ENCODE data around the gene TTC33. TPM values are rescaled to one million over a fixed set of nuclear protein-coding genes. Genes with fewer than 3 reads are reported as not detected.

Gene TTC33
- total RNA-seq, 1 donor from 2014 or later: 14.8 TPM

DNA sequence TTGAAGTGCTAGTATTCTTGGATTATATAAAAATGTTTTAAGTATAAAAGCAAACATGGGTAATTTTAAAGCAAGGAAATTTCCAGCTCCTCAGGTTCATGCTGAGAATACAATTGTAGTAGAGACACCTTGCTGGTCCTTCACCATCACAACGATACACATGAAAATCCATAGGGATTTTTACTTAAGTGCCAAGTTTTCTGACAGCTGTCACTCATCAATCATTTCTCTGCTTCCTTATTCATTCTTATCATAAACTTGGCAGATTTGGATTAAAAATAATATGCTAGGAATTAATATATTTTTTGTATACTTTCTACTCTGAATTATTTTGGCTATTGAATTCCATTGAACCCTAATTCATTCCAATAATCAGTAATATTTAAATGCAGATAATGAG is 244.0 kb downstream of the TTC33 start:
- intact Hi-C loops (cut with micrococcal nuclease): no loop called here
- no peak for ATAC-seq

DNA sequence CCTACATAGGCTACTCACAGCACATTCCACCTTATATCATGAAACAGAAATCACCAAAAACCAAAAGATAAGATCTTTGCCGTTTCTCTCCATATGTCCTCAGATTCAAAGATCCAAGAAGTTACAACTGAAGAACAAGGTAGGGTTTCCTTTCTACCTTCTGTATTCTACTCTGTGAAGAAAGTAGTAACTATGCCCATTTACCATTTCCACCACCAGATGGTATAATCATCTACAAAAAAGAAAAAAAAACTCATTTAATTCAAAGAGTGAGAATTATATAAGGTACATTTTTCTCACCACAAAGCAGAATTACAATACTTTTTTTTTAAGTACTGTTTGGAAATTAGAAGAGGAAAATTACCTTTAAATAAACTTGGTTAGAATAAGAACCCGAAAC is 248.7 kb downstream of the TTC33 start:
- no peak for DNase-seq
- intact Hi-C loops (cut with micrococcal nuclease): no loop called here
- no peak for ATAC-seq

More for the DNA sequence above, 244.0 kb downstream of the TTC33 start:
- DNase-seq: no peak

DNA sequence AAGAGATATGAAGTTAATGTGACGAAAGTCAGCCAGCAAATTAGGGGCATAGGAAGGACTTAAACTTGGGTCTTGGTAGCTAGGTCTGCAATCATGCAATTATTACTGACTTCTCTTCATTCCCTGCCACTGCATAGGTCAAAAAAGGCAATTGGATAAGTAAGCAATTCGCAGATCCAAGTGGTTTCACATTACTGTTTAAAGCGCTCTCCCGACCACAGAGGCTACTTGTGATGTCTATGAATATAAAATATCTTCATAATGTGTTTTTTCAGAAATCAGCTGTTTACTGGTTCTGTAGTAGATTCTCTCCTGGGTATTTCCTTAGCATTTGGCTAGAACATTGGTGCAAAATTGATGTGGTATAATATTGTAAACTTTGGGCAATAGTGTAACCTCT is 250.7 kb downstream of the TTC33 start:
- DNase-seq: no peak
- intact Hi-C loops (cut with micrococcal nuclease): no loop called here
- ATAC-seq: no peak

DNA sequence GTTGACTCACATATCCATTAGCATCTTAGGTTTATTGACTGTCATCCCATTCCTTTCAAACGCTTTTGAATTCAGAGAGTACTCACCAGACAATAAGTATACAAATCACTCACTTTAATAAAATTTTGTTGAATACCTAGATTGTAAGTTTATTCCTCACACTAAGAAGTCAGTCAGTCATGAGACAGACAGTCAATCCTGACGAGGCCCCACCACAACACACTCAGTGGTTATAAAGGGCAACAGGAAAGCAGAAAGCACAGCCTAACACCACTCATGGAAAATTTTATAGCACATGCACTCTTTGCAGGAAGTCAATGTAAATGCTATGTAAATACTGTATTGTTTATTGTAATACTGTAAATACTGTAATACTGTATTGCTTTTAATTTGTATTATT is 252.3 kb downstream of the TTC33 start:
- intact Hi-C loops (cut with micrococcal nuclease): no loop called here
- ATAC-seq (no peak), DNase-seq (no peak)

DNA sequence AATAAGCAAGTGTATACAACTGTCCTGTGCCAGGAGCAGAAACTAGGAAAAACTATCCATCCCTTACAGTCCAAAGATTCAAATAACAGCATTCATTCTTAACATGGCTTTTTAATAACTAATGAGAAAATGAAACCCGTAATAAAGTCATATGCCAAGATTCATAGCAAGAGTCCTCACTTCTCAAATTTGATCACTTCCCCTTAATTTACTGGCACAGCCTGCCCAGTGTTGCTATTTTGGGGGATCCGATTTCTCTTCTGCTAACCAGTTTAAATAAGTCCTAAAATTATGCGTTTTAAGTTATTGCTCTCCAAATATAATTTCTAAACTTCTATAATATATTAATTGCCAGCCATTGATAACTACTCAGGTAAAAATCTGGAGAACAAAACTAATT is 253.0 kb downstream of the TTC33 start:
- intact Hi-C loops (cut with micrococcal nuclease): no loop called here
- DNase-seq (no peak), ATAC-seq (no peak)

DNA sequence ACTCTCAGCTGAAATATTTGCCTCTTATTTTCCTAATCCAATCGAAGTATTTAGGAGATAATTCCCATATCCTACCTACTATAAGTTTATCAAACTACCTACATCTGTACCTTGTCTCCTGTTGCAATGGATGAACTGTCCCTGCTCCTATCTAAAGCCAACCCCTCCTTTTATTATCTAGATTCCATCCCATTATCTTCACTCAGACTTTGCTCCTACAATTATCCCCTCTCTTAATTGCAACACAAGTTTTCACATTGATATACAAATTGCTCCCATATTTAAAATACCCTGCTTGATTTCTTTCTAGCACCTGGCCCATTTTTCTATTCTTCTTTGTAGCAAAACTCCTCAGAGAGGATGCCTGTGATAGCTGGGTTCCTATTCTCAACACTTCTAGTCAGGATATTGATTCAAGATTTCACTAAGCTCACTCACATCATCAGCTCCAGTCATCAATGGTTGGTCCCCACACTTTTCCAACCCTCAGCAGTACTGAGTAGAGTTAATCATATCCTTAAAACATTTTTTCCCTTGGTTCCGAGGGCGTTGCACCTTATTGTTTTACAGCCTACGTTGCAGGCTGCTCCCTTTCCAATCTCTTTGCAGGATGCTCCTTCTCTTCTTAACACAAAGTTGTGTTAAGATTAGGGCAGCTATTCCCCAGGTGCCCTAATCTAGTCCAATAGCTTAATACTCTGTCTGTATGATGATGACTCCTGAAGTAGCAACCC is 253.9 kb downstream of the TTC33 start:
- ATAC-seq (no peak), DNase-seq (no peak)
- intact Hi-C loops (cut with micrococcal nuclease): no loop called here

DNA sequence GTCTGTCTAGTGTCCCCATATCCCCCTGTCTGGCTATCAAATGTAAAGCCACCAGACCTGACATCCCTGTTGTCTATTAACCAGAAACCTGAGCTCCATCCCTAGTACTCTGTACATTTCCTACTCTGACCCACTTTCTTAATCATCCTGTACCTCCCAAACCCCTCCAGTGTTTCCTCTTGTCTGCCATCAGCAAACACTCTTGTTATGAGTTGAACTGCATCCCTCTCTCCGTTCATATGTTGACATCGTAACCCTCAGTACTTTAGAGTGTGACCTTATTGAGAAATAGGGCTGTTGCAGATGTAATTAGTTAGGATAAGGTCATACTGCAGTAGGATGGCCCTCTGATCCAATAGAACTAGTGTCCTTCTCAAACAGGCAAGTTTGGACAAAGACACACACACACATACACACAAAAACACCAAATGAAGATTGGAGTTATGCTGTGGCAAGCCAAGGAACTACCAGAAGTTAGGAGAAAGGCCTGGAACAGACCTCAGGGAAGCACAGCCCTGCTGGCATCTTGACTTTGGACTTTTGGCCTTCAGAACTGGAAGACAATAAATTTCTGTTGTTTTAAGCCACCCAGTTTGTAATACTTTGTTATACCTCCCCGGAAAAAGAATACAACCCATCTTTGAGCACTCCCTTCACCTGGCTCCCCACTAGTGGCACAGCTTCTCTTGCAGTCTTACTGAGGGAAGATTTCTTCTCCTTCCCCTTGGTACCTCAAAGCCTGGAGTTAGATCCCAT is 256.1 kb downstream of the TTC33 start:
- intact Hi-C loops (cut with micrococcal nuclease): no loop called here
- DNase-seq (no peak), ATAC-seq (no peak)

DNA sequence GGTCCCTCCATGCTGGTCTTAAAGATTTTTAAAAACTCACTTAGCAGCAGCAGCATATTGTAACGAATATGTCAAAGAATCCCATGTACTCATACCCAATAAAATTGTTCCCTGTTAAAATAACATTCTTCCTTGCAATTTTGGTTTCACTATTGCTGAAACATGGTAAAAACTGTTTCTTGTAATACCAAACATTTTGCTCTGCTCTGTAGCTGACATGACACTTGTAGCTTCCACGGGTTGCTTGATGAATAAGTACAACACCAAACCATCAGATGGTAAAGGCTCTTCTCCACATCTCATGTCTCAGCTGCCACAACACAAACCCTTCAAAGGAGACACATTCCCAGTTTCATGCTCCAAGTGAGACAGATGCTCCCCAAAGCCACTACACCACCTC is 256.8 kb downstream of the TTC33 start:
- intact Hi-C loops (cut with micrococcal nuclease): no loop called here
- no peak for DNase-seq
- ATAC-seq: no peak

DNA sequence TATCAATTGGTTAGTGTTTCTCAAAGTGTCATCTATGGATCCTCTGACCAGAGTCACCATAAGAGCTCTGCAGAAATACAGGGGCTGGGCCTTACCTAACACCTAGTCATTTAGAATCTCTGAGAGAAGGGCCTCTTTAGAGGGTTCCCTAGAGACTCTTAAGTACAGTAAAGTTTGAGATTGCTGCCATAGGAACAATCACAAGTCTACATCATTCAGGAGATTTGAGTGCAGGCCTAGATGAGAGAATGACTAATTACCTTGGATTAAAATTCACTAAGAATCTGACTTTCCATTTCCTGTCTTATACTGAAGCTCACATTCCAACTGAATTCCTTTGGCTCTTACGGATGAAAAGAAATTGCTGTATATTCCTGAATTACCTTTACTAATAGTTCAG is 258.2 kb downstream of the TTC33 start:
- no peak for ATAC-seq
- intact Hi-C loops (cut with micrococcal nuclease): no loop called here
- no peak for DNase-seq

DNA sequence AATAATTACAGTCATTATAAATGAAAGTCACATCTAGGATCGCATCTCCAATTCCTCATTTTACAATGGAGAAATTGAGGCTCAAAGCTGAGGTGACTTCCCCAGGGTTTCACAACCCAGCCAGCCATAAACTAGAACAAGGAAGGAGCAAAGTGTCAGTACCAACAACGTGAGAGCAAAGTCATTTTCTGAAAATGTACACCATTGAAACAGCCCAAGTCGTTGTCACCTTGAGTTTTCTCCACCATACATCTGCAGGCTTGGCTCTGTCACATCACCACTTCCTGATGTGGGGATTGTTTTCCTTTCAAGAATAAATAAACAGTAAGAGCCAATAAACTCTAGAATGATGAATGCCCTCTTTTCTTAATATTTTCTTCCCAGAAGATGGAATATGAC is 260.5 kb downstream of the TTC33 start:
- ATAC-seq (no peak), DNase-seq (no peak)
- intact Hi-C loops (cut with micrococcal nuclease): no loop called here

DNA sequence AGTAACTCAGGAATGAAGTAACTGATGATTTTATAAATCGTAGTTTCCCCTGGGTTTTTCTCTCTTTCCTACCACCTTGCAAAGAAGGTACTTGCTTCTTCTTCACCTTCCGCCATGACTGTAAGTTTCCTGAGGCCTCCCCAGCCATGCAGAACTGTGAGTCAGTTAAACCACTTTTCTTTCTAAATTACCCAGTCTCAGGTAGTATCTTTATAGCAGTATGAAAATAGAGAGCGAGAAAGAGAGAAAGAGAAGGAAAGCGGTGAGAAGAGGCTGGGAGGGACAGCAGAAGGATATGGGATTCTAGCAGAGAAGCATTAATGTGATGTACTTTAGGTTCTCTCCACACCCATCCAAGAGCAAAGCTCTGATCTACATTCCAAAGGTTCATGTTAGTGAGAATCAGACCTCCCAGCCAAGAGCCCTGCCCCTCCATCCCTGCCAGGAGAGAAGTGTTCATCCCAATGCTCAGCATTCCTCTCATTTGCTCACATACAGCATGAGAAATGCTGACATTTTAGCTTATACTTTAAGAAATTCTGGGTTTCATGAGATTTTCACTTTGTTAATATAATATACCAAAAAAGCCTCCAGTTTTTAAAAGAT is 261.0 kb downstream of the TTC33 start:
- intact Hi-C loops (cut with micrococcal nuclease): no loop called here
- no peak for ATAC-seq
- DNase-seq: no peak

DNA sequence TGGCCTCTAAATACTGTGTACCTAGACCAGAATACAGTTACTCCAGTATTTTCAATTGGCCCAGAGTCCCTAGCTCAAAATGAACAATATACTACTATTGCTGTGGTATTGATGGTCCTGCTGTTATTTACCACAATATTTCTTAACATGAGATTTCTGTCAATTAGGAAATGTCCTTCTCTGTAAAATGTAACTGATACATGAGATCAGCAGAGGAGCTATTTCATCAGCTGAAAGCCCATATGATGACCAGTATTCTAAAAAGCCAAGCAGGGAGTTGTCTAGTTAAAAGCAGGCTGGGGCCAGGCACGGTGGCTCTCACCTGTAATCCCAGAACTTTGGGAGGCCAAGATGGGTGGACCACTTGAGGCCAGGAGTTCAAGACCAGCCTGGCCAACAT is 263.7 kb downstream of the TTC33 start:
- intact Hi-C loops (cut with micrococcal nuclease): no loop called here
- DNase-seq (no peak), ATAC-seq (no peak)

DNA sequence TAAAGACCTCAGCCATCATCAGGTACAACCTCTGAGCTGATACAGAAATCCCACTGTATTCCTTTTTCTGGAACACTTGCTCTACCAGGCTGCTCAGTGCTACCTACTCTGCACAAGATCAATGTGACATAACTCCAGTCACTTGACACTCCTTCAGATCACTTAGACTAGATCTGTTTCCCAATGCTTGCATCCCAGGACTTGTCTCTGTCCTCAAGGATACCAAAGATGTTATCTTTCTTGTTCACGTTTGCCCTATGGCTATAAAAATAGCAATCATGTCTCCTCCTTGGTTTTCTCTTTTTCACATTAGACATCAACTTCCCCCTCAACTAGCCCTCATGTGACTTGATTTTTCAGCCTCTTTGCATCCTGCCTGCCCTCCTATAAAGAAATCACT is 264.1 kb downstream of the TTC33 start:
- ATAC-seq (no peak), DNase-seq (no peak)
- intact Hi-C loops (cut with micrococcal nuclease): no loop called here

DNA sequence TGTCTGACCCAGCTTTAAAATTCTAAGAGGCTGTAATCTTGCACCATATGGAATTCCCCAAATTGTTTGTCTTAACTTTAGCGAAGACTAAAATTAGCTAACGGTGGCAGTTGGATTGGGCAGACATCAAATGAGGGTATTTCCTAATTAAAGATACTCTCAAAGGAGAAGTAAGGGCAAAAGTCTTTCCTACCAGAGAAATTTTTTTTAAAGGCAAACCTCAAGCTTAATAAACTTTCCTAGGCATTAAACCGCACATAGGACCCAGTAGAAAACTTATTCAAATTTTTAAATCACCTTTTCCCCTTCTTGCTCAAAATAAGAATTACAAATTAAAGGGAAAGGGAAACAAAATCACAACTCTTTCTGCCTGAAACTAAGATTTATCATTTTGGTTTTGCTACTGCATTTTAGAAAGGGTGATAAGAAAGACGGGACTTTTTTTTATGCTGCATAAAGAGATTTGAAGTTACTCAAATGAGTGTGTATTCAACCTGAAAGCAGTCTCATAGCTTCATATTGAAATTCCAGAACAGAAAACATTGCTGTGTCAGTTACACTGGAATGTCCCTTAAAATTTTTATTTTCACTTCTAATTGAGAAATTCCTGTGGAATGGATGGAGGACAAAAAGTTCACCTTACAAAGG is 265.2 kb downstream of the TTC33 start:
- no peak for ATAC-seq
- no peak for DNase-seq
- intact Hi-C loops (cut with micrococcal nuclease): no loop called here

DNA sequence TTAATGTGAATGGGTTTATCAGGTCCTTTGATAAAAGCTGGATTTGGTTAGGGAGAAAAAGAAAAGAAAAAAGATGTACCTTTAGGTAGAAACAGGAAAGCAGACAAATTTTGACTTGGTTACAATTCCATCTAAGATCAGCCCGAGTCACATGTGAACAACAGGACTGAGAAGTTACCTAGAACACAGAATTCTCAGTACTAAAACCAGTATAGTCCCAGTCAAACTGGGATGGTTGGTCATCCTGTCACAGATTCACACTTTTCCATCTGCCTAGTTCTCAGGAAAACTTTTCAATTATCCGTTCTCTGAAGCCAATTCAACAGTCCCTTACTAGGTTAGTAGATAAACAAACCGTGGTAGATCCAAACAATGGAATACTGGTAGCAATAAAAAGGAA is 266.3 kb downstream of the TTC33 start:
- DNase-seq (no peak), ATAC-seq (no peak)
- intact Hi-C loops (cut with micrococcal nuclease): no loop called here

DNA sequence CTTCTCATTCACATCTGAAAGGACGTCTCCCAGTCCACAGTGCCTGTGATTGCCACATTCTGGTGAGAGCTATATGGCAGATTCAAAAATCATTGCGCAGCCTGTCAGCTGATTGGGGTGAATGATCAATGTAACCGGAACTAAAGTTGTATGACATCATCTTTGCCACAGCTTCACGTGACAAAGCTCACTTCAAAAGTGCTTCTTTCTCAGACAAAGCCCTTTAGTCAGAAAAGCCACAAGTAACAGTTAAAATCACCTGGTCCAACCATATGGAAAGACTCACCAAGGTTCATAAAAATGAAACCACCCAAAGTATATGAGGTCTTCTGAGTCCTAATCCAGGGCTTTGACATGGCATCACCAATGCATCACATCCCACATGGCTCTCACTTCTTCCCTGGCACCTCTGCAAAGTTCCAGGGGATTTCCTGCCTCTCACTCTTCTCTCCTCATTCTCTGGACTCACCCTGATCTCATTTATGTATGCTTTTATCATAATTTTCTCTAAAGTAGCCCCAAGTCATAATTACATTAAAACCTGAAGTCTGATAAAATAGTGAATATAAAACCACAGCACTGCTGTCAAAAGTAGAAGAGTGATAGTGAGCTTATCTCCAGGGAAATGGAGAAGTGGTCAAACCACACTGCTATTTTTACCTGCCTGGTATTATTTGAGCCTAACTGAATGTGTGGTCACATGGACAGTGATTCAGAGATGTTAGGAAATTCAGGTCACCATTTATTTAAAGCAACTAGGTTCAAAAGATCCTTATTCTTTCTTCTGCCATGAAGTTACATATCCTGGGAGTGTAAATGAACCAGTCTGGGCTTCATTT is 269.1 kb downstream of the TTC33 start:
- no peak for DNase-seq
- no peak for ATAC-seq
- intact Hi-C loops (cut with micrococcal nuclease): no loop called here

DNA sequence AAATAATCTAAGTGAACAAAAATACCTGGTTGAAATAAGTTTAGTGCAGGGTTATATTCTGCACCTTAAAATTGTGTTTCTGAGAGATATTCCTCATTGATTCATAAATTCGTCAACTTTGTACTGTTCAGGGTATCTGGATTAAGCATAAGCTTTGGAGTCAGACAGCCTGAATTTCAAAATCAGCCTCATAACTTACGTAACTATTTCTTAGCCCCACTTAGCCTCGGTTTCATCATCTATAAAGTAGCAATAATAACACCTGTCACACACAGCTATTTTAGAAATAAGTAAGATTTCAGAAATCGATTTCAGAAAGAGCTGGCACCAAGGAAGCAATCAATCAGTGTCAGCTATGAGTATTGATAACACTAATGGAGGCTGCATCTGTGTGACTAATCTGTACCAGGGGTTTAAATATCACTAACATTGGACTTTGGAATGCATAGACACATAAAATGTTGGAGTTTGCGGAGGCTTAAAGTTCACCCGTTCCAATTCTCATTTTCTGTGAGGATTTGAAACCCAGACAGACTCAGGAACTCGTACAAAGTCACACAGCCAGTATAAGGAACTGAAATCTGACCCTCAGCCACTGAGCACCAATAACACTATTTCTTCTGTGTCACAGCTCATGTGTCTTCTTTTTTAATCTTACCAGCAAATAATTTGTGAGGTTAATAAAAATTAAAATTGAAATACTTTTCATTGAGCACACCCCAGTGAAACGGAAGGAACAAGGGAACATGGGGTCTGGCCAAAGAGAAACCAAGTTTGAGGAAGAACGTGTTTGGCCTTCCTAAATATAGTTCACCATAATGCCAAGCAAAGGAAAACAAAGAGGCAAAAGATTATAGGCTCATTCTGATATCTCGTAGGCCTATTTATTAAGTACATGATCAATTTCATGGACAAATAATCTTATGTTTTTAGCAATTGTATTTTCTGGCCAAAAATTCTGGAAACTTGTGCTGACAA is 270.5 kb downstream of the TTC33 start:
- ATAC-seq (no peak), DNase-seq (no peak)
- intact Hi-C loops (cut with micrococcal nuclease): no loop called here

DNA sequence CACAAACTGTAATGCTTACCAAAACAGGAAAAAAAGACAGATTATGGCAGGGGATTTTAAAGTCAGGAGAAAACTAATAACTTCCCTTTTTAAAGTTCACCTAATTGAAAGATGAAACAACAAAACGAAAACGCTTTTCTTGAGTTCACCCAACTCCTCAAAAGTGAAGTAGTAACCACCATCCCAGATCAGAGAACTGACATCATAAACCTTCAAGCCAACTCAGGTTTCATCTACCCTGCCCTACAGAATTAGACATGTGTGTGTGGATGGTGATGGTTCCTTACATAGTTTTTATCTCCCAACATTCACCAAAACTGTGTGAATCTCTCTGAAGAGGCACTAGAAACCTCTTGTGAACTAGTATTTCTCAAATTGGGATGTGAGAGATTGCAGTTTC is 271.3 kb downstream of the TTC33 start:
- no peak for DNase-seq
- intact Hi-C loops (cut with micrococcal nuclease): no loop called here
- ATAC-seq: no peak

Measured in left ventricle myocardium superior (tissue), 1 donor.